ENCODE measurements around the gene ZNF865.

Gene ZNF865

DNA sequence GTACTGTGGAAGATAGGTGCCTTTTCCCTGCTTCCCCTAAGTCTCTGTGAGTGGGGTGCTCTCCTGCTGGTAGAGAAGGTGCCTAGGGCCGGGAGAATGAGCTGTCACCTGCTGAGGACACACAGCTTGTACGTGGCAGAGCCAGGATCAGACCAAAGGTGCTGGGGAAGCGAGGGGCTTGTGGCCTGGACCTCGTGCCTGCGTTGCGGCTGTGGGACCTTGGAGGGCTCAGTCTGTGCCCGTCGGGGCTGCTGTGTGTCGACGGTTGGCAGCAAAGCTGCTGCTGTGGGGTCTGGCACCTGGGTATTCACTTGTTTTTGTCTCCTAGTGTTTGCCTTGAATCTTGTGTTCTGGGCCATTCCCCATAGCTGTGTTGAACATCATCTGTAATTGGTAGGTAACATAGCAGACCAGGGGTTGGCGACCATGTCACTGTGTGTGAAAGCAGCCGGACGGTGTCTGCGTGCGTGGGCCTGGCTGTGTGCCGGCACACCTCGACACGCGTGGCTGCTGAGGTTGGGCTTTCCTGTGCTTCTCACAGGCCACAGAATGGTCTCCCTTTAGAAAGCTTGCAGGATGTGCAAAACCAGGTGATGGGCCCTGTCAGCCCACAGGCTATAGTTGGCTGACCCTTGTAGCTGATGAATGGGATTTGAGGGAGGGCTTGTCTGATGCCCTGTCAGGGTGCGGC is 58.5 kb downstream of the ZNF865 start:
- FAIRE-seq: no peak

DNA sequence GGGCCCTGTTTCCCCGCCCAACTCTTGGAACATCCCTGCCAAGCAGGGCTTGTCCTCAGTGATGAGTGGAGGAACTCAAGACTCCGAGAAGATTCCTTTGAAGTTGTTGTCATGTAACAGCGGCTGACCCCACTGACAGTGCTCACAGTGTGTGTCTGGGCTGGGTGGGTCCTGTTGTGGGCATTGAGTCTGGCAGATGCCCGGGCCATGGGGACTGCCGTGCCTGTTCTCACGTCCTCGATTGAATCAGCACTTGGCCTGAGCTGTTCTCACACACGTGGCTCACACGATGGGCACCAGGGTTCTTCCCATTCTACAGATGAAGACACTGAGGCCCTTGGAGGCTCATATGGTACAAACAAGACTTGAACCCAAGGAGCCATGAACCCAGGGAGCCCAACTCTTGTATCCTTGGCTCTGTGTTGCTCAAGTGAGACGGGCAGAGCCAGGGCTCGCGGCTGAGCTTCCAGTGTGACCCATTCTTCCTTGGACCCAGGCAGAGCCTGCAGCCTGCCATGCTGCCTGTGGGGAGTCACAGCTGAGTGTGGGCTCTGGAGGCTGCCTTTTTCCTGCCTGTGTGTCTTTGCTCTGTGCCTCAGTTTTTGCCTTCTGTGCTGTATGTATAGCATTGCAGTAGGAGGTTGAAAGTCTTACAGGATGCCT is 61.0 kb downstream of the ZNF865 start:
- FAIRE-seq: no peak
